ENCODE data around the gene GPHA2.

GPHA2 gene

DNA sequence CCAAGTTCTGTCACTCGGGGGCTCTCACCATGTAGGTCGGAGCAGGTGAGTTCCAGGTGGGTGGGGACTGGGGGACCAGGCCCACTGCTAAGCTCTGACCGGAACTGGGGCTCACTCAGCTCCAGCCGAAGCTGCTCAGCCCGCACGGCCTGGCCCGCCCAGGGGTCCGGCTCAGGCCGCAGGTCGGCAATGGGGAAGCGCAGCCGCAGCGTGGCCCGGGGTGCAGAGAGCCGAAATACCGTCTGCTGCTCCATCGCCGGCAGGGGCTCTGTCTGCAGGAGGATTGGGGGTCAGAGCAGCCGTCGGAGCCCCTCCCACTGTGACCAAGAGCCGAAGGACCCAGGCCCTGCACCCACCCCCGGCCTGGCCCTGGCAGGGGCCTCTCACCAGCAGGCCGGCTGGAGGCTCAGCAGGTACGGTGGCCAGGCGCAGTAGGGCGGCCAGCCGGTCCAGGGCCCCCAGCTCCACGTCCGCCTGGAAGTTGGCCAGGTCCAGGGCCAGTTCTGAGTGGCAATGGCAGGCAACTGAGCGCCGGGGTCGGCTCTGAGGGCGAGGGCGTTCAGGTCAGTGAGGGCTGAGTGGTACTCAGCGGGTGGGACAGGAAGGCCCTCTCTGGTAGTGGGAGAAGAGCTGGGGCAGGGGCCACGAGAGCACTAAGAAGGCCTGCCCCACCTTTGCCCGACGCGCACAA, 25.9 kb downstream of the GPHA2 start:
- no peak for DNase-seq

DNA sequence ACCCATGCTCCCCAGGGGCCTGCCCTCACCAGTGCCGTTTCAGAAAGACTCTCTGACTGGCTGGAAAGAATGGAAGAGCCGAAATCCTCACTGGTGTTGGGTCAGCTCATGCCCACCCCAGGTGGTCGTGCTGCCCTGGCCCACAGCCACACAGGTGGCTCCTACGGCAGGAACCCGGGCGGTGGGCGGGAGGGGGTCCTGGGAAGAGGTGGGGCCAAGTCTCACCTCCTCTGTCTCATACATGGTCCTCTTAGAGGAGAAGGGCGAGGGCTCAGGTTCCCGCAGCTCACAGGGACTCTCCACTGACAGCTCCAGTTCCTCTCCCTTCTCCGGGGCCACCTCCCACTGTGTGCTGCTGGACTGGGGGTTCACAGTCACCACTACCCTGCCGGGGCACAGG, 26.9 kb downstream of the GPHA2 start:
- DNase-seq = no peak

DNA sequence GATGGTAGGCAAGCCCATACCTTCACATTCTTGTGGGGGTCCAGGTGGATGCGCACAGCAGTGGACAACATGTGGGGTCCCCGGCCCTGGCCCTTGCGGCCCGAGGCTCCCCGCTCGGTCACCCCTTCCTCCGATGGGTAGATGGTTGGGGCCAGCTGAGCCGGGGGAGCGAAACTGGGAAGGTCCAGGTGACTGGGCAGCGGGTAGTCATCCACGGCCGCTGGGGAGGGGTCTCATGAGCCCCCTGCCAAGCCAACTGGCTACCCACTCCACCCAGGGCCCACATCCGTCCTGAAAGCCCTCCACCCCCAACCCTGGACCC, 29.4 kb downstream of the GPHA2 start:
- DNase-seq = no peak

DNA sequence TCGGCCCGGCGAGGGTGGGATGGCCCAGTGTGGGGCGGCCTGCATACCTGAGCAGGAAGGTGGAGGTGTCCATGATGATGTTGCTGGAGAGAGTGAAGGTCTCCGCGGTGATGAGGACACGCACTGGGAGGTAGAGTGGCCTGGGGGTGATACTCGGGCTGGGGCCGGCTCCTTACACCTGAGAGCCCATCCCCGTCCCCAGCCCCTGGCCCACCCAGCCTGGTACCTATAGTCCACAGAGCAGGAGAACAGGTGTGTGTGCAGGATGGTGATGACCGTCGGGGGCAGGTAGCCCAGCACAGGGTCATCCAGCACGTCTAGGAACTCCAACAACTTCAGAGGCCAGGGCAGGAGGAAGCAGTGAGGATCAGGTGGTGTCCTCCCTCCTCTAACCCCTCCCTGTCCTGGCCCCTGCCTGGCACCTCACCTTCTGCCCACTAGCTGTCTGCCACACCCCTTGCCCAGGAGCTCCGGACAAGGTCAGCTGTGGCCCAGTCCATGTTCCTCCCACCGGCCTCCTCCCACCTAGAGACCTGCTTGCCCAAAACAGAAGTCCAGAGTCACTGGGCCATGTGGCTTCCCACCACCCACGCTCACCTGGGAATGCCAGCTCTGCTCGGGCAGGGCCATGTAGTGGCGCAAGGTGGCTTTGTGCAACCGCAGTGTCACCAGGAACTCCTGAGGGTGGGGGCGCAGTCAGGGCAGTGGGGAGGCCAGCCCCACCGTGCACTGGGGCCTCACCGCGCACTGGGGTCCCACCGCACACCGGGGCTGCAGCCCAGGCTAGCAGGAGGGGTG, 30.0 kb downstream of the GPHA2 start:
- no peak for DNase-seq

DNA sequence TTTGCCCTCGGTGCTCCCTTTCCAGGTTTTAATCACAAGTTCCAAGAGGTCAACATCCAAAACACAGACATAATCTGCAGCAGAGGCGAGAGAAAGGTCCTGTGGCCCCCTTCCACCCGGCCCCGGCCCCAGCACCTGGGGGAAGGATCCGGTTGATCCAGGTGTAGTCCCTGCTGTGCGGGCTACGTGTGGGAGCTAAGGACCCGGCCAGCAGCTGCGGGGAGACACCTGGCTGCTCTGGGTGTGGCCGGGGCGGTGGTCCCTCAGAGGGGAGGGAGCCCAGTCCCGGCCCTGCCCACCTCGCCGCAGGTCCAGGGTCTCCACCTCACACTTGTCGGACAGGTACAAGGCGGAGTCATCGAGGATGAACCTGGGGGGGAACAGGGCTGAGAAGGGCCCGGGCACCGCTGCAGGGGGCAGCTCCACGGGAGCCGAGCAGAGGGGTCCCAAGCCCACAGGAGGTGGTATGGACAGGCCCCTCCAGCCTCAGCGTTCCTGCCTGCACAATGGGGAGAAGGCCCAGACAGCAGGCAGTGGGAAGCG, 32.3 kb downstream of the GPHA2 start:
- DNase-seq = no peak

DNA sequence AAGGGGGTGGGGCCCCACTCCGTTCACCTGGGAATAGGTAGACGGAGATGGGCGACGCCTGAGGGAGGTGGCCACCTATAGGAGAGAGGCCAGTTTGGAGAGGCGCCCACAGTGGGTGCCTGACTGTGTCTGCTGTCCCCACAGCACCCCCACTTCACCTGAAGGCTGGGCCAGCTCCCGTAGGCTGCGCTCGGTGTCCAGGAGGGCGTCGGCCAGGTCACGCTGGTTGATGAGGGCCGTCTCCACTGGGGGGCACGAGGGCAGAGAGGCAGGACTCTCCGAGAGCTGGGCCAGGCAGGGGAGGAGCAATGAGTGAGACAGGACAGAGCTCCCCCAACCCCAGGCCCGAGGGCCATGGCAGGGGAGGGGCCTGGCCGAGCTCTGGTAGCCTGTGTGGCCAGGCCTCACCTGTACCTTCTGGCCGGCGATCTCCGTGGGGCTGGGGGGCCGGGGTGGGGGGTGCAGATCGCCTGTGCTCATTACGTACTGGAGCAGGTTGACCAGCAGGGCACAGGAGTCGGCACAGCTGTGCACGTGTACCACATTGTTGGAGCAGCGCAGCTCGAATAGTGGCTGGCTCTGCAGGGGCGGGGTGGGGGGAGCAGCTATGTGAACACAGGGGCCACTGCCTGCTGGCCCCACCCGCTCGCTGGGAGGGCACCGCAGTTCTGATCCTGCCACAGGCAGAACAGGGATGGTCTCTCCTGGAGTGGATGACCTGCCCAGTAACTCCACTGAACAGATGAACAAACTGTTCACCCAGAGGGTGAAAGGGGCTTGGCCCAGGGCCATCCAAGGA, 33.4 kb downstream of the GPHA2 start:
- no peak for DNase-seq

DNA sequence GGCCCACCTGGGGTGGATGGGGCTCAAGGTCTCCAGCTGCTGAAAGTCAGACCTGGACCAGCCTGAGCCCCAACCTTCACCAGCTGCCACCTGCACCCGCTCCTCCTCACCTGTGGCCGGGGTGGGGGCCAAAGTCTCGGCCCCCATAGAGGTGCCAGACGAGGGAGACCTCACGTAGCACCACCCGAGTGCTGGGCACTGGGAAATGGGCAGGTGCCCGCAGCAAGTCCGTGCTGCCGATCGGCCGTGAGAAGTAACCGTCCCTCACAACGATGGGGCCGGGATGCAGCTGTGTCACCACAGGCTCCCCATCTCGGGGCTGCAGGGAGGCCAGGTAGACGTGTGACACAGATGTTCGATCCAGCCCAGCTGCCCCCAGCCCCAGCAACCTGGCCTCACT, 34.9 kb downstream of the GPHA2 start:
- no peak for DNase-seq

DNA sequence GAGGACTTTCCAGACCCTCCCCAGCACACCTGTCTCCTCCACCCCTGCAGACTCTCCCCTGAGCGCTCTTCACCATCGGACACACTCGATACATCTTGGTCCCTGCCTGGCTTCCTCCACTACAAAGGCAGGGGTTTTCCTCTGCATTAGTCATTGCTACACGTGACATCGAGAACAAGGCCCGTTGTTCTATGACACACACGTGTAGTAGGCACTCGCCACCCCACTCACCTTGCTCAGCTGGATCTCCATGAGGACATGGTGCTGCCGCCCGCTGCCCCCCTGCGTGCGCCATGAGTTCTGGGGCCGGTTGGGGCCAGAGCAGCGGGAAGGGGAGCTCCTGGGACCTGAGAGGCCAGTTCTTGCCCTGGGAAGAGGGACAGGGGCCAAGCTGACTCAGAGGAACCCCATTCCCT, 35.4 kb downstream of the GPHA2 start:
- no peak for DNase-seq

DNA sequence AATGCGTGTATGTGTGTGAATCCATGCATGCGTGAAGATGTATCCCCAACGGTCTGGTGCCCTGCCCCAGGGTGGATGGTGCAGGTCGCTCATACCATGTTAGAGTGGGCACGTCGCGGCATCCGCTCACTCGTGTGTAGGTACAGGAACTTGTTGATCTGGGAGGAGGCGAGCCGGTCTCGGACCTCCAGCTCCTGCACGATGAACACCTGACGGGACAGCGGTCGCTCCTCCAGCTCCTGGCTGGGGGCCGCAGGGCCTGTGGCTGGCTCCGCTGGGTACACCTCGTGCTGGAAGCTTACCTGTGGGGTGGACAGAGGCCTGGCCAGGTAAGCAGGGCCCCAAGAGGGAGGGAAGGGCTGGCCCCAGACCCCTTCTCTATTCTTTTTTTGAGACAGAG, 37.2 kb downstream of the GPHA2 start:
- DNase-seq = no peak

DNA sequence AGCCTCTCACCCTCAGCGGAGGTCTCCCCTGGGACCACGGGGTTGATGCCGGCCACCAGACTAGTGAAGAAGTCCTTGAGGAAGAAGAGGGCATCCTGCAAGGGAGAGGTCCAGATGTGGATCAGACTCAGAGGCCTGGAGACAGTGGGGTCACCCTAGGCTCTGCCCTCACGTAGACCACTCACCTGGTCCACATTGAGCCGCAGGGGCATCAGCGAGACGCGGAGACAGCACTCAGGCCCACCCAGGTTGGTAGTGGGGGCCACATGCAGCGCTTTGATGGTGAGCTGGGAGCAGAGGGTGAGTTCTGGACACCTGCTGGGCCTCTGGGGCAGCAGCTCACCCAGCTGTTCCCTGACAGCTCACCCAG, 37.6 kb downstream of the GPHA2 start:
- no peak for DNase-seq

DNA sequence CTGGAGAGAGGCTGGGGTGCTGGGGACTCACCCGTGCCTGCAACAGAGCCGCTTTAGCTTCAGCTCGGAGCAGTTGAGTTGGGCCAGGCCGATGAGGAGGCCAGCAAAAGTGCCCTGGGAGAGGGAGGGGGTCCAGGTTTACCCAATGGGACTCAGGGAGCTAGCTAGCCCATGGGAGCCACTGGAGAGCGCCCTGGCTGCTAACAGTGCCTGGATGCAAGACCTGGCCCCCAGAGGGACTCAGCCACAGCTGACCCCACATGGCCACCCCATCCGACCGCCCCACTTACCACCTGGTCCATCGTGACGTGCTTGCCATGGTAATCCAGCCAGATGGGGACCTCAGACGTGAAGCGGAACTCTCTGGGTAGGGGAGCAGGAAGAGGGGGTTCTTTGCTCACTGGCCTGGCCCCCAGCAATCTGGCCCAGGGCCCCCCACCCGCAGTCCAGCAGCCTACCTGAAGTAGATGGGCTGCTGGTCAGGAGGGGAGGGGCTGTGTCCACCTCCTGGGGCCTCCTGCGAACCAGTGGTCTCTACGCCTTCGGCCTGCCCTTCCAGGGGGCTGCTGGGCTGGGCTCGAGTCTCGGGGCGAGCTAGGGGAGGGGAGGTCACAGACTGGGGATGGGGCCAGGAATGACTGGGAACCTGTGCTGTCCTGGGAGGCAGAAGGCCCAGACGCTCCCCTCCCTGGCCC, 38.2 kb downstream of the GPHA2 start:
- DNase-seq = no peak

DNA sequence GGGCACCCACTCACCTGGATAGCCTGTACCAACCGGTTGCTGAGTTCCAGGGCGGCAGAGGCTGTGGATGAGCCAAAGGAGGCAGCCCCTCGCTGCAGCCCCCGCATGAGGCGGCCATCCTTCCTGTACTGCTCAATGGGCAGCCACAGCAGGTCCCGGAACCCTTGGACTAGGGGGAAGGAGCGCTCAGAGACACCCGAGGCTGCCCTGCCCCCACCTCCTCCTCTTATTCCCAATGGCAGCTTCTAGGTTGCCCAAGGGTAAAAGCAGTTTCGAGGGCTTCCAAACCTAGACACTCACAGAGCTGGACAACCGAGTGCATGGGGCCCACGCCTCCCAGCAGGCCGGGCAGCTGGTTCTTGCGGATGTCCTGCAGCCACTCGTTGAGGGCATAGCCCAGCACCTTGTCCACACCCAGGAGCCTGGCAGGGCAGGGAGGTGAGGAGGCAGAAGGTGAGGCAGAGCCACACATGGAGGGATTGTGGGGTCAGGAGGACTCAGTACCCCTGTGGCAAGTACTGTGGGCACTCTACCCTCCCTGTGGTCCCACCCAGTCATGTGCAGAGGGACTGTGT, 39.2 kb downstream of the GPHA2 start:
- no peak for DNase-seq

DNA sequence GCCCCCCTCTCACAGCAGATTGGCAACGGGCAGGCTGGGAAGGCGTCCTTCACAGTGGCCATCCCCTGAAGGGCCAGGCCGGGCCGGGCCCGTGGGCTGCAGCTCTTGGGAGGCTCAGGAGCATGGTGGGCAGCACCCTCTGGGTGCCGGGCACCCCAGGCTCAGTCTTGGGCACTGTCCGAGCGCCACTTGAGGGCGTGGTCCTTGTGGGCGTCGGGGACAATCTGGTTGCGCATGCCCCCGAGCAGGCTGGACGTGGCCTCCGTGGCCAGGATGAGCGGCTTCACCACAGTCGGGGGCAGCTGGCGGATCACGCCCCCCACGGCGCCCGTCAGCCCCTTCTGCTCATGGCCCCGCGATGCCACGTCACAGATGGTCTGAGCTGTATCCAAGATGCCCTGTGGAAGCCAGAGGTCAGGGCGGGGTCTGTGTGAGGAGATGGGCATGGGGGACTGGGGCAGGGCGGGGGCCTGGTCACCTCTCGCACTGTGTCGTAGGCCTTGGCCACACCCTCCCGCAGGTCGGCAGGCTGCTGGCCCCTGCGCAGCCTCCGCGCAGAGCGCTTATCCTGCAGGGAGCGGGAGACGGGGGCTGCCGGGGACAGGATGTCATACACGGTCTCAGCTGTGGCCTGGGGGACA, 40.8 kb downstream of the GPHA2 start:
- DNase-seq = no peak

DNA sequence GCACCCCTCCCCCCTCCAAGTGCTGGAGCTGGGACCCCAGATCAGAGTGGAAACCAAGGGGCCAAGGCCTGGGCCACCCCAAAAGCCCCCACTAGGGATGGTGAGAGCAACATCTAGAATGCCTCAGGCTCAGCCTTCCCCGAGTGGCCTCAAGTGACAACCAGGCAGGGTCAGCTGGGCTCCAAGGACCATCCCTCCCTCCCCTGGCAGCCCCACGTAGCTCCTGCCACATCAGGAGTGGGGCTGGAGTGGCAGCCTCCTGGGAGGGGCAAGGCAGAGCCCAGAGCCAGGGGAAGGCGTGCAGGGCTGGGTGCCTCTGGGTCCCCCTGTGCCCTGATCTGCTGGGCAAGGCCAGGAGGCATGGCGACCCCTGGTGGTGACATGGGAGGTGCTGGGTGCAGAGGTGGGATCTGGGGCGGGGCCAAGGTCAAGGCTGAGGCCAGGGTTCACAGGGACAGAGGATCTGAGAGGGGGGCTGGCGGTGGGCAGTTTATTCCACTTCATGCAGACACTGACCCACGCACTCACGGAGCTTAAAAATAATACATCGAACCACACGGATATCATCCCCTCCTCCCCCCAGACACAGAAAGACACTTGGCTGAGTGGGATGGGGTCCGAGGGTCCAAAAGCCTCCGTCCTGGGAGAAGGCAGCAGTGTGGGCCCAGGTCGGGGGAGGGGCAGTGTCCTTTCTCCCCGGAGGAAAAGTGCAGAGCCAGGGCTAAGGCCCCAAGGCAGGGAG, 41.5 kb downstream of the GPHA2 start:
- peak; percentile 96 for DNase-seq

DNA sequence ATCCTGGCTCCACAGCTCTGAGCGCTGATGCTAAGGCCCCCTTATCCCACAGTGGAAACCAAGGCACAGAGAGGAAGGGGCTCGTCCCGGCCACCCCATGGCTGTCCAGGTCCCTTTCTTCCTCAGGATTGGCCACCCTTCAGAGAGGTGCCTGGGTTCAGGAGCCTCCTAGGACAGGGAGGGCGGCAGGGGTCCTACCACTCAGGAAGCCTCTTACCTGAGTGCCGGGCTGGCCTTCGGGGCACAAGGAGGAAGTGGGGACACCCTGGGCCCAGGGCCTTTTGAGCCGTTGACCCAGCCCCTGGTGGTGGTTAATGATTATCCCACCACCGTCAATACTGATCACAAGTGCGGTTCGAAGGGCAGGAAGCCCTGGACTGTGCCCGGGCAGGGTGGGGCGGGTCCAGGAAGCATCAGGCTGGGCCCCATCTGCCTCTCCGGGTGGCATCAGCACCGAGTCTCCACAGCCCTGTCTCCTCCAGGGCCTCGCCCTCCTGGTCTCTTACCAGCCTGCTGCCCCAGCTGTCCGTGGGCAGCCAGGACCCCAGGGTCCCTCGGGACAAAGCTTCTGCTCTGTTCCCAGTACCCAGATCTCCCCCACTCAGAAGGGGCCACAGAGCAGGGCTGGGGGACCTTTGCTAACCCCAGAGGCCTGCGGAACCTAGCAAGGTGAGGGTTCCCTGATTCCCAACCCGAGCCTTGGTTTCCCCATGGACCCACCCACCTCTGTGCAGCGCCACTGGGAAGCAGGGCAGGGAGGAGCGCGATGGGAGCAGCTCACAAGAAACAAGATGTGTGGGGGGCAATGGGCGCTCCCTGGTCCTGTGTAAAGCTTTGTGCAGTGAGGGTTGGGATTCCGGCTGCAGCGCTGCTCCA, 42.3 kb downstream of the GPHA2 start:
- DNase-seq = peak; percentile 36

DNA sequence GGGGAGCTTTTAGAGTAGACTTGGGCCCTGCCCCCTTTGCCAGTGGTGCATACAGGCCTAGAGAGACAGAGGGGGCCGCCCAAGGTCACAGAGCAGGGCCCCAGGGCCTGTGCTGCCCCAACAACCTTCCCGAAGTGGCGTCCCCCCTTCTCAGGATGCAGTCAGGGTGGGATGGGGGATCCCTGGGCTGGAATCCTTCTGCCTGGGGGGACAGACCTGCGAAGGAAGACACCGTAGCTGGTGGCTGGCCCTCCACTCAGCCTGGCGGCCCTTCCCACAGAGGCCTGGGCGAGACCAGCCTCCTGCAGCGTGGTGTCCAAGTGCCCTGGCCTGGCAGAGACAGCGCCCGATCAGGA, 42.9 kb downstream of the GPHA2 start:
- no peak for DNase-seq

DNA sequence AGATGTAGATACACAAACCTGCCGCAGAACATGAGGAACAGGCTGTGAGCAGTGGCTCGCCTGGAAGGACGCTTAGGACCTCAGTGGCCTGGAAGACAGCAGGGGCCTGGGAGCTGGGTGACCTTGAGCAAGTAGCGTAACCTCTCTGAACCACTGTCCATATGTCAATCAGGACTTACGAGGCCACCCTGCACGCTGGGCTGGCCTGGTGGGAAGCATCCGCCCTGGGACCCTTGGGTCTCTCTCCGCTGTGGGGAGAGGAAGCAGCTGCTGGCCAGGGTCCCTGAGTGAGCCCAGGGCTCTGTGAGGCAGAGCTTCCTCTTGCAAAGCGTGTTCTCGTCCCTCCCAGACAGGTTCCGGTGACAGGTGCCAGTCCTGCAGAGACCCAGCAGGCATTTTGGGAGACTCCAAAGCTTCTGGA, 43.3 kb downstream of the GPHA2 start:
- no peak for DNase-seq

DNA sequence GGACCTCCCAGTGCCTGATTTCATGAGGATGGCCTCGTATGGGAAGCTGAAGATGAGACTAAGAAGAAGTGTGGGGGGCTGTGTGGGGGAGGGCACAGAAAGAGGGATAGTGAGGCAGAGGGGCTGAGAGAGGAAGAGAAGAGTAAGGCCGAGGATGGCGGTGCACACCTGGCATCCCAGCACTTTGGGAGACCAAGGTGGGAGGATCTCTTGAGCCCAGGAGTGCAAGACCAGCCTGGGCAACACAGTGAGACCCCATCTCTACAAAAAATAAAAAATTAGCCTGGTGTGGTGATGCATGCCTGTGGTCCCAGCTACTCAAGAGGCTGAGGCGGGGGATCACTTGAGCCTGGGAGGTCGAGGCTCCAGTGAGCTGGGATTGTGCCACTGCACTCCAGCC, 43.8 kb downstream of the GPHA2 start:
- no peak for DNase-seq

DNA sequence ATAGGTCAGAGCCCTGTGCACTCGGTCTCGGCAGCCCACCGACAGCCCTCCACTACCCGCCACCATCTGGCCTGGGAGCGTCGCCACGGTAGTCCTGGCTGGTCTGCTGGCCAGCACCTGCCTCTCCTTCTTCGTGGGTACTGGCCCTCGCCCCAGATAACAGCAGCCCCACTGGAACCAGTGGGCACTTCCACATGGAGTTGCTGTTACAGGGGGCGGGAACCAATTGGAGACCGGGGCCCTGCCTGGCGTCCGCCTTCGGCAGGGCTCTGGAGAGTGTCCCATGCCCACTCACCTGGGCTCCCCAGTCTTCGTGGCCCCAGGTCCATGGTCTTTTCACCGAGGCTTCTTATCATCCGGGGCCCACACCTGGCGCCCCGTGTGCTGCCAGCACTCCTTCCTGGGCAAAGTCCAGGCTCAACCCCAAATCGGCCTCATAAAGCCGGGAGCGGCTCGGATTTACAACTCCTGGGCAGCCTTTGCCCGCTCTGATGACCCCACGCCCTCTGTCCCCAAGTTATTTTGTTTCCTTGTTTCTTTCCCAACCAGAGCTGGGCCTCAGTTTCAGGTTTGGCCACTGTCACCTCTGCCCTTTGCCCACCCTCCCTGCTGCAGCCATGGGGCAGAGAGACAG, 44.4 kb downstream of the GPHA2 start:
- no peak for DNase-seq

DNA sequence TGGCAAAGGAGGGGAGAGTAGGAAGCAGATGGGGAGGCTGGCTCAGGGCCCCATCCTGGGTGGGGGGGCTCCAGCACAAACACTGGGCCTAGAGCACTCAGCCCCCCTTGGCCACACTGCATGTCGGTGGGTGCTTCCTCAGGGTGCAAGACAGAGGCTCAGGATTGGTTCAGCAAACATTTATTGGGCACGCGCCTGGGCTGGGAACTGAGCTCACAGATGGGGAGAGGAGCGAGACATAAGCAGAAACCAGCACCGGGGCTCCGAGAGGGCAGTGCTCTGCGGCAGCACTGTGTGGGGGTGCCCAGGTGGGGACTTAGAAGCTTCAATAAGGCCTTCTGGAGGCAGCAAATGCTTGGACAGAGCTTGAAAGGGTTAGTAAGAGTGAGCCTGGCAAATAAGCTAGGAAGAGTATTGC, 45.2 kb downstream of the GPHA2 start:
- no peak for DNase-seq
